A549 (cell line): ENCODE data around the gene TBC1D24. TPM values are rescaled to one million over a fixed set of nuclear protein-coding genes. Genes with fewer than 3 reads are reported as not detected.
A peak's percentile ranks its signal among the peaks of the same experiment; 100 is the strongest.

Experiments used
- ATAC-seq, 2 experiments: fragments of 200-7000 bp in 1 of 2; fragments of >200 bp in 1 of 2; cut with Nextera tagmentation in 1 of 2; cut with Tn5 transposase in 1 of 2; 3 replicates each; pipeline versions ENCODE4 v1.8.0 to v1.9.1; 2018 to 2020; ENCODE audit warnings: mild to moderate bottlenecking in 1 of 2, moderate library complexity in 1 of 2
- CTCF ChIA-PET: fragments of 300-600 bp; sonication (Branson Sonifier 250); formaldehyde crosslinking; extraction: SDS; loops from one replicate; lab custom pipeline; 2021; ENCODE audit warnings: antibody characterized with exemption, inconsistent platforms; lab: Yijun Ruan, JAX
- POLR2A ChIA-PET: fragments of 350-600 bp; formaldehyde crosslinking; extraction: SDS; loops from one replicate; lab custom pipeline; 2021; ENCODE audit warnings: antibody characterized with exemption, inconsistent platforms; lab: Yijun Ruan, JAX
- DNase-seq, 2 experiments: peaks; one replicate each; pipeline versions ENCODE4 v3.0.0 to v3.0.0-alpha.2; 2011 to 2016; ENCODE audit warnings: low read depth in 1 of 2, low spot score in 1 of 2
- FAIRE-seq: peaks from 2 replicates; lab custom pipeline; 2011; peaks lifted over from hg19 to GRCh38; lab: Jason Lieb, UNC
- H3K27ac ChIP-seq, 2 experiments: fragments of >200 bp; sonication (Bioruptor Twin); formaldehyde crosslinking; 3 replicates each; pipeline ENCODE4 v1.5.1; 2016 to 2017
- H3K4me1 ChIP-seq: fragments of >200 bp; sonication (Bioruptor Twin); formaldehyde crosslinking; 3 replicates; pipeline ENCODE4 v1.6.1; 2016
- H3K4me2 ChIP-seq: fragments of >200 bp; sonication (Bioruptor Twin); formaldehyde crosslinking; 3 replicates; pipeline ENCODE4 v1.6.1; 2016
- H3K4me3 ChIP-seq: fragments of >200 bp; sonication (Bioruptor Twin); formaldehyde crosslinking; 3 replicates; pipeline ENCODE4 v1.5.1; 2016
- H3K9me3 ChIP-seq: fragments of >200 bp; sonication (Bioruptor Twin); formaldehyde crosslinking; 3 replicates; pipeline ENCODE4 v1.6.1; 2016
- CHD2 ChIP-seq: fragments of 150-350 bp; IDR thresholded peaks from 2 replicates; pipeline ENCODE4 v1.6.1; 2014; ENCODE audit warnings: low read length; ENCODE audit not compliant: partially characterized antibody
- CHD4 ChIP-seq: fragments of 200-600 bp; sonication (generic); IDR thresholded peaks from 2 replicates; pipeline ENCODE4 v1.6.1; 2016; ENCODE audit warnings: antibody characterized with exemption, mild to moderate bottlenecking, borderline replicate concordance
- E2F6 ChIP-seq: IDR thresholded peaks from 2 replicates; pipeline ENCODE4 v1.6.1; 2012; ENCODE audit warnings: low read depth, borderline replicate concordance
- EP300 ChIP-seq, 2 experiments: fragments of >200 bp; sonication (Bioruptor Twin); formaldehyde crosslinking; IDR thresholded peaks; 2 replicates in 1 of 2; 3 replicates in 1 of 2; pipeline ENCODE4 v1.6.1; 2016 to 2017
- FOXS1 ChIP-seq: fragments of 250-450 bp; sonication (Bioruptor Pico); IDR thresholded peaks from 2 replicates; pipeline ENCODE4 v1.5.0; 2020; ENCODE audit warnings: mild to moderate bottlenecking, moderate library complexity
- GATA3 ChIP-seq: IDR thresholded peaks from 2 replicates; pipeline ENCODE4 v1.6.1; 2012; ENCODE audit warnings: borderline replicate concordance
- HES2 ChIP-seq: fragments of >200 bp; sonication (Bioruptor Twin); formaldehyde crosslinking; IDR thresholded peaks from 2 replicates; pipeline ENCODE4 v1.6.1; 2016
- HEYL ChIP-seq: fragments of 250-450 bp; sonication (Bioruptor Pico); IDR thresholded peaks from 2 replicates; pipeline ENCODE4 v1.8.0; 2021; ENCODE audit warnings: mild to moderate bottlenecking, moderate library complexity
- HOXA7 ChIP-seq: fragments of 250-450 bp; sonication (Bioruptor Pico); IDR thresholded peaks from 2 replicates; pipeline ENCODE4 v1.5.0; 2020; ENCODE audit warnings: mild to moderate bottlenecking, moderate library complexity
- KDM5A ChIP-seq: fragments of 200-600 bp; sonication (generic); IDR thresholded peaks from 2 replicates; pipeline ENCODE4 v1.6.1; 2016; ENCODE audit warnings: antibody characterized with exemption, mild to moderate bottlenecking
- NPAS2 ChIP-seq: fragments of 250-450 bp; sonication (Bioruptor Pico); IDR thresholded peaks from 2 replicates; pipeline ENCODE4 v1.8.0; 2022; ENCODE audit warnings: mild to moderate bottlenecking, moderate library complexity, borderline replicate concordance
- NR3C1 ChIP-seq: fragments of >200 bp; sonication (Bioruptor Twin); formaldehyde crosslinking; IDR thresholded peaks from 3 replicates; pipeline ENCODE4 v1.6.1; 2017
- PBX3 ChIP-seq: IDR thresholded peaks from 2 replicates; pipeline ENCODE4 v1.6.1; 2012
- PHF8 ChIP-seq: fragments of 200-600 bp; sonication (generic); IDR thresholded peaks from 2 replicates; pipeline ENCODE4 v1.6.1; 2016; ENCODE audit warnings: low read depth, mild to moderate bottlenecking, antibody characterized with exemption, moderate library complexity, borderline replicate concordance
- POLR2A ChIP-seq: IDR thresholded peaks from 2 replicates; pipeline ENCODE4 v1.6.1; 2012; ENCODE audit warnings: mild to moderate bottlenecking, low read length
- POLR2AphosphoS2 ChIP-seq: conservative IDR thresholded peaks from 2 replicates; pipeline ENCODE4 v1.6.1; 2012; ENCODE audit warnings: low read length, improper control_type of control experiment, inconsistent platforms
- RAD21 ChIP-seq, 2 experiments: fragments of >200 bp in 1 of 2; sonication (Bioruptor Twin) in 1 of 2; formaldehyde crosslinking in 1 of 2; IDR thresholded peaks in 1 of 2; conservative IDR thresholded peaks in 1 of 2; 2 replicates in 1 of 2; 3 replicates in 1 of 2; pipeline ENCODE4 v1.6.1; 2012 to 2018; ENCODE audit warnings: inconsistent platforms in 1 of 2
- RFX5 ChIP-seq: fragments of 450-650 bp; IDR thresholded peaks from 2 replicates; pipeline ENCODE4 v1.7.1; 2014; ENCODE audit warnings: antibody characterized with exemption, mild to moderate bottlenecking, moderate library complexity
- TP53 ChIP-seq: fragments of 250-450 bp; sonication (Bioruptor Pico); IDR thresholded peaks from 2 replicates; pipeline ENCODE4 v1.5.0; 2021; ENCODE audit warnings: mild to moderate bottlenecking, moderate library complexity
- WGBS: methylation state at CpG from one replicate; pipeline ENCODE4 v1.1.6; 2017; ENCODE audit errors: missing lambda C conversion rate; 5-methylcytosine and 5-hydroxymethylcytosine counted together
- polyA plus RNA-seq, 4 experiments: library from polyadenylated mRNA; depleted of rRNA in 3 of 4; stranded (reverse); fragments of >200 nt; fragmentation: RNase III in 1 of 4; extraction: RNeasy Plus Mini Kit Qiagen cat#74134 plus additional on column Dnase treatment in 1 of 4; gene quantifications; 2 replicates in 3 of 4; 3 replicates in 1 of 4; pipeline ENCODE4 v1.2.3, GENCODE V29; 2011 to 2017

The TBC1D24 gene
- polyA plus RNA-seq, 2 of the 4 experiments (the other 2 are of a cell fraction), result 4.2 to 7.3 TPM

DNA sequence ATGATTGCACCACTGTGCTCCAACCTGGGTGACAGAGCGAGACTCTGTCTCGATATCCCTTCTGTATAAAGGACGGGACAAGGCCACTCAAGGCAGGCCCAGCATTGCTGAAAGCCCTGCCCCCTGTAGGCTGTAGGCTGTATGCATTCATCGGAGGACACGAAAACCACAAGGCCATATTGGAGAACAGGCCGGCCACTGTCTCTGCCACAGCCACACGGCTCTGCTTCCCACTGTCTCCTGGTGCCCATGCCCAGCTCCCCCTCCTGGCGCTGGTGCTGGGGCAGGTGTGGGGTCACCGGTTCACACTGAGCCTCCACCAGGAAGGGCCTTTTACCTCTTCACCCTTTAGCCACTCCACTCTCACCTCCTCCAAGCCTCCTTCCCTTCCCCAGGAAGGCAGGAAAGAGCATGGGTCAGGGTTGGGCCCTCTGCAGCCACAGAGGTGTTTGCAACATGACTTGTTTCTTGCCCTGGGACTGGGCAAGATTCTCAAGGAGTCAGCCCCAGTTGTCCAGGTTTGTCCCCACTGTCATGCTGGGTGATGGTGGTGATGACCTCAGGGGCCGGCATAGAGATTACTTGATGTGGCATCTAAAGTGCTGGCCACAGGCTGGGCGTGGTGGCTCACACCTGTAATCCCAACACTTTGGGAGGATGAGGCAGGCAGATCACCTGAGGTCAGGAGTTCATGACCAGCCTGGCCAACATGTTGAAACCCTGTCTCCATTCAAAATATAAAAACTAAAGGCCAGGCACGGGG is 9.1 kb upstream of the TBC1D24 start:
- peak in 1 of 2 experiments; percentile 9; a peak in 1 of 6 replicates for ATAC-seq
- peaks cover 24% of the 10 kb centered on the region for H3K4me1 ChIP-seq
- no peak overlapping the region for H3K4me3 ChIP-seq
- no peak overlapping the region for H3K4me2 ChIP-seq
- 0 out of 2 replicates have a peak, but pooled peaks have one; percentile 12 for TF ChIP-seq POLR2A
- no peak for TF ChIP-seq NPAS2
- TF ChIP-seq PBX3, result peak; percentile 9; the same call in 1 of the 2 replicates
- TF ChIP-seq GATA3, result no peak
- TF ChIP-seq FOXS1, result no peak
- TF ChIP-seq RAD21 (conservative IDR thresholded peaks at IDR 0.05 in 1 of 2, IDR thresholded peaks at IDR 0.05 in 1 of 2), result peak in 1 of 2 experiments; percentile 3; a peak in 1 of 5 replicates
- TF ChIP-seq, all 56 proteins: peak for 3
- no peak for FAIRE-seq
- no peaks in the 10 kb centered on the region for H3K9me3 ChIP-seq
- WGBS, result 91% methylated on average over 9 of the region's 12 CpGs
- peak; percentile 25 to 55 for DNase-seq
- H3K27ac ChIP-seq, result no peak overlapping the region
- CTCF ChIA-PET, result interaction anchor here (1.9 kb wide), 1 partner anchor 35 kb away, joined by 6 read pairs; no protein-coding TSS in a partner anchor
- POLR2A ChIA-PET, result no interaction called here

DNA sequence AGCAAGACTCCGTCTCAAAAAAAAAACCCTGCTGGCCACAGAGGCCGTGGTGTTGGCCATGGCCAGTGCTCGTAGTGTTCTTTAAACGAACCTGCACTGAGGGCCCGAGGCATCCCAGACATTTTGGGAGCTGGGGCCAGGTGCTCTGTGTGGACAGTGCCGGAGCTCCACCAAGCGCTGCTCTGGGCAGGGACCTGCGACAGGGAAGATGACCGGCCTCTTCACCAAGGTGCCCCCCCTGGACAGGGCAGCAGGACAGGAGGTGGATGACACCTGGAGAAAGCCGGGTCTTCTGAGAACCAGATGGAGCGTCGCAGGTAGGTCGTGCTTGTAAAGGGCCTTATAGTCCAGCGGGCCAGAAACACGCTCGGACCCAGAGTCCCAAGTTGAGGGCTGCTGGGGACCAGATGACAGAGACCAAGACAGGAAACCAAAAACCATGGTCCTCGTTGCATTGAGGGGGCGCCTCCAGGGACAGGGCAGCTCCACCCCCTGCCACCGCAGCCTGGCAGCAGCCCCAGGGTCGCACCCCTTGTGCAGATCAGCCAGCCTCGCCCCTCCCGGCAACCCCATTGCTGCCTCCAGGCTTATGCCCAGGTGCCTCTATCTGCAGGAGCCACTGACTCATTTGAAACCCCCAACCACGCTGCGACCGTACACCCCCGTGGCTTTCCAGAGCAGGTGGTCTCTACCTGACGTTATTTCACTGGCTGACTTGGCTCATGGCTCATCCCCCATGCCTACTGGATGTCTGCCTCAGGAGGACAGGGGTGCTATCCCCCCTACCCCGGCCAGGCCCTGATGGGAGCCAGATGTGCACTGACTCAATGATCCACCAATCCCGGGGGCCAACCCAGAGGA is 8.0 kb upstream of the TBC1D24 start:
- CTCF ChIA-PET, result interaction anchor here (1.1 to 1.9 kb wide), 2 partner anchors 34 kb away, joined by 4 to 6 read pairs; no protein-coding TSS in a partner anchor
- no peak overlapping the region; the same call in 2 of the 3 replicates for H3K4me3 ChIP-seq
- FAIRE-seq, result no peak

GRCh38 chr16:2467528-2468232 is 7.2 kb upstream of the TBC1D24 start:
- Histone ChIP-seq H3K4me3 (peak overlapping the region; percentile 53), H3K4me1 (peaks cover 29% of the 10 kb centered on the region), H3K9me3 (no peaks in the 10 kb centered on the region), H3K4me2 (peak overlapping the region; percentile 100), H3K27ac (peak overlapping the region; percentile 82 to 85)
- FAIRE-seq (no peak), ATAC-seq (peak; percentile 67 to 69), DNase-seq (peak; percentile 60 to 87)
- TF ChIP-seq PHF8 (no peak), GATA3 (no peak), E2F6 (peak; percentile 86; the same call in 1 of the 2 replicates), EP300 (IDR thresholded peaks at IDR 0.05) (no peak), NR3C1 (no peak), POLR2A (peak; percentile 40), HEYL (CRISPR knock-in tag) (no peak), FOXS1 (no peak), POLR2AphosphoS2 (no peak), PBX3 (no peak; the same call in 1 of the 2 replicates), HOXA7 (CRISPR knock-in tag) (no peak), TP53 (CRISPR knock-in tag) (0 out of 2 replicates have a peak, but pooled peaks have one; percentile 51), HES2 (no peak), CHD2 (no peak)
- ChIA-PET CTCF (interaction anchor here (1.1 to 1.7 kb wide), 6 partner anchors 13 to 117 kb away, joined by 3 to 13 read pairs (median 4); no protein-coding TSS in a partner anchor), POLR2A (interaction anchor here (0.6 kb wide), 1 partner anchor 19 kb away, joined by 3 read pairs; no protein-coding TSS in a partner anchor)
- WGBS, result 14% methylated on average over 11 of the region's 80 CpGs

More for the DNA sequence above, 8.0 kb upstream of the TBC1D24 start:
- Histone ChIP-seq H3K27ac (peak overlapping the region in 1 of 2 experiments; percentile 85; a peak in 4 of 6 replicates), H3K4me1 (peaks cover 29% of the 10 kb centered on the region)
- POLR2A ChIA-PET, result no interaction called here
- DNase-seq, result no peak
- TF ChIP-seq CHD4 (no peak), TP53 (CRISPR knock-in tag) (no peak), RFX5 (no peak), KDM5A (no peak)
- TF ChIP-seq, all 56 proteins: peak for 0
- Histone ChIP-seq H3K9me3 (no peaks in the 10 kb centered on the region), H3K4me2 (peak overlapping the region; percentile 100)
- ATAC-seq, result peak in 1 of 2 experiments; percentile 0; a peak in 1 of 6 replicates
- 94% methylated on average over 29 of the region's 29 CpGs for WGBS
